GM18951 (cell line): Measurements from ENCODE around the gene CLEC4F.

ENCODE experiments used
- POLR2A ChIP-seq: IDR thresholded peaks from 4 replicates; pipeline ENCODE4 v1.6.1; 2011; ENCODE audit warnings: mild to moderate bottlenecking; ENCODE audit not compliant: insufficient read length, insufficient read depth; ENCODE audit errors: extremely low read depth
- in situ Hi-C: fragments of 300-500 bp; cut with MboI; formaldehyde crosslinking; loops from one replicate; pipeline ENCODE4 v1.12.0; 2022; ENCODE audit warnings: low sequenced_read_pairs, mixed read lengths, inconsistent platforms; ENCODE audit not compliant: unreplicated experiment

The CLEC4F gene

GRCh38 chr2:70834106-70834505 lies 13.7 kb upstream of the CLEC4F start:
- in situ Hi-C loops: no loop called here

GRCh38 chr2:70833246-70833645 lies 12.8 kb upstream of the CLEC4F start:
- no peak for TF ChIP-seq POLR2A
- in situ Hi-C loops: no loop called here

More at GRCh38 chr2:70834106-70834505, 13.7 kb upstream of the CLEC4F start:
- no peak for TF ChIP-seq POLR2A

- TF ChIP-seq POLR2A: no peak
- in situ Hi-C loops: no loop called here
Measured at GRCh38 chr2:70832386-70832785, 12.0 kb upstream of the CLEC4F start.

DNA sequence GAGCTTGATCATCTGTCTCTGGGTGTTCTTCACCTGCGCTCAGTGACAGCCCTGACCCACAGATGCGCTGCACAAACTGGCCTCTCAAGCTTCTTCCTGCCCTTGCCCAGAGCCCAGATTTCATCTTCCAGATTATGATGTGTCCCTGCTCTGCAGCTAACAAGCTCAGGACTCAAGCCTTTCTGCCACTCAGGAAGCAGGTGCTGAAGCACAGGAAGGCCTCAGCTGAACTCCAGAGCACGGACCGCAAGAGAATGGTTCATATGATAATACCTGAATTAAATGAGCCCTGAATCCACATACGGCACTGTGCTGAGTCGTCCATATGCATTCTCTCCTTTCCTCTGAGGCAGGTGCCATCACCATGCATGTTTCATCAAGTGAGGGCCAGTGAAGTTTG lies 11.5 kb upstream of the CLEC4F start:
- in situ Hi-C loops: no loop called here
- no peak for TF ChIP-seq POLR2A

DNA sequence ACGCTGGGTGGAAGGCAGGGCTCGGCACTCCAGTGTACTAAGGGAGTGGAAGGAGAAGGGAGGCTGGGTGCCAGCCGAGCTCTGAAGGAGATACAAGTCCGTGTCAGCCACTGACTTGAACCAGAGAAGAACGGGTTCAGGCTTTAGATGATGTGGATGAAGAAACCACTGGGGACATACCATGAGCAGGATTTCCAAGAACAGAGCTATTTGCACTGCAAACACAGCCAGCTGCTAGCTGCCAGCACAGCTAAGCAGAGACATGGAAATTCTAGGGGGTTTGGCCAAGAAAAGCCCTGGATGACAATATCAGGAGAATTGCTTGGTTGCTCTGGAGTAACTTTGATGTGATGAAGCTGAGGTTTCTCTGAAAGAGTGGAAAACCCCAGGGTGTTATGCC lies 10.0 kb upstream of the CLEC4F start:
- in situ Hi-C loops: no loop called here
- TF ChIP-seq POLR2A: no peak

- in situ Hi-C loops: no loop called here
- TF ChIP-seq POLR2A: no peak
Measured at GRCh38 chr2:70829916-70830315, 9.5 kb upstream of the CLEC4F start.

GRCh38 chr2:70828914-70829824 lies 8.8 kb upstream of the CLEC4F start:
- in situ Hi-C loops: no loop called here
- no peak for TF ChIP-seq POLR2A

- no peak for TF ChIP-seq POLR2A
- in situ Hi-C loops: no loop called here
Measured at GRCh38 chr2:70828115-70828514, 7.7 kb upstream of the CLEC4F start.

GRCh38 chr2:70827388-70827787 lies 7.0 kb upstream of the CLEC4F start:
- in situ Hi-C loops: no loop called here
- no peak for TF ChIP-seq POLR2A

GRCh38 chr2:70826696-70827350 lies 6.4 kb upstream of the CLEC4F start:
- in situ Hi-C loops: no loop called here
- TF ChIP-seq POLR2A: no peak

- in situ Hi-C loops: no loop called here
- no peak for TF ChIP-seq POLR2A
Measured at GRCh38 chr2:70823249-70823648, 2.9 kb upstream of the CLEC4F start.

GRCh38 chr2:70822843-70823242 lies 2.4 kb upstream of the CLEC4F start:
- TF ChIP-seq POLR2A: no peak
- in situ Hi-C loops: no loop called here

- TF ChIP-seq POLR2A: no peak
- in situ Hi-C loops: no loop called here
Measured at GRCh38 chr2:70817284-70817954, 3.0 kb downstream of the CLEC4F start.
